K562 (cell line): ENCODE results near the gene TUBA1B. TPM values are rescaled to one million over a fixed set of nuclear protein-coding genes. Genes with fewer than 3 reads are reported as not detected.

Experiments used
- E2F4 ChIP-seq: sonication (generic); formaldehyde crosslinking; IDR thresholded peaks from 2 replicates; pipeline ENCODE4 v1.8.0; 2022; ENCODE audit warnings: mild to moderate bottlenecking, low read depth, missing genetic modification reagents
- EZH2 ChIP-seq: IDR thresholded peaks from 2 replicates; pipeline ENCODE4 v1.6.1; 2012; ENCODE audit warnings: low read depth, mild to moderate bottlenecking, inconsistent platforms, low read length, borderline replicate concordance
- FOXO4 ChIP-seq: fragments of 450-650 bp; formaldehyde crosslinking; IDR thresholded peaks from 2 replicates; pipeline ENCODE4 v1.4.0; 2020; ENCODE audit warnings: mild to moderate bottlenecking, moderate library complexity
- HLTF ChIP-seq: fragments of 450-650 bp; IDR thresholded peaks from 2 replicates; pipeline ENCODE4 v1.6.1; 2016
- HSF4 ChIP-seq: fragments of 250-450 bp; sonication (Bioruptor Pico); IDR thresholded peaks from 2 replicates; pipeline ENCODE4 v2.1.2; 2022; ENCODE audit warnings: mild to moderate bottlenecking, moderate library complexity, borderline replicate concordance
- LEF1 ChIP-seq: fragments of 450-650 bp; IDR thresholded peaks from 2 replicates; pipeline ENCODE4 v1.6.1; 2016; ENCODE audit warnings: mild to moderate bottlenecking
- MAZ ChIP-seq, 2 experiments: fragments of 450-650 bp in 1 of 2; sonication (generic) in 1 of 2; formaldehyde crosslinking; IDR thresholded peaks in 1 of 2; conservative IDR thresholded peaks in 1 of 2; 2 replicates each; pipeline versions ENCODE4 v1.4.0 to v1.5.0; 2020; ENCODE audit warnings: mild to moderate bottlenecking in 1 of 2, missing genetic modification reagents in 1 of 2
- MCM5 ChIP-seq: fragments of 450-650 bp; IDR thresholded peaks from 2 replicates; pipeline ENCODE4 v1.6.1; 2016; ENCODE audit warnings: low read depth
- MEIS2 ChIP-seq: fragments of 450-650 bp; IDR thresholded peaks from 2 replicates; pipeline ENCODE4 v1.6.1; 2014; ENCODE audit warnings: mild to moderate bottlenecking; ENCODE audit not compliant: partially characterized antibody
- MXI1 ChIP-seq: IDR thresholded peaks from 2 replicates; pipeline ENCODE4 v1.6.1; 2011; ENCODE audit warnings: low read depth, mild to moderate bottlenecking, improper control_type of control experiment, low read length
- NR2F6 ChIP-seq: fragments of 450-650 bp; formaldehyde crosslinking; IDR thresholded peaks from 2 replicates; pipeline ENCODE4 v1.4.0; 2020; ENCODE audit warnings: mild to moderate bottlenecking
- NRF1 ChIP-seq, 2 experiments: fragments of 450-650 bp; IDR thresholded peaks in 1 of 2; conservative IDR thresholded peaks in 1 of 2; 2 replicates each; pipeline ENCODE4 v1.6.1; 2014; ENCODE audit warnings: mild to moderate bottlenecking in 2 of 2
- PML ChIP-seq: IDR thresholded peaks from 2 replicates; pipeline ENCODE4 v1.6.1; 2012; ENCODE audit warnings: low read length, inconsistent platforms
- RBM15 ChIP-seq: fragments of 200-400 bp; formaldehyde crosslinking; IDR thresholded peaks from 2 replicates; pipeline ENCODE4 v1.6.1; 2018; ENCODE audit warnings: mild to moderate bottlenecking, low read length, moderate library complexity; ENCODE audit not compliant: insufficient read depth
- RBM25 ChIP-seq: fragments of 200-400 bp; formaldehyde crosslinking; IDR thresholded peaks from 2 replicates; pipeline ENCODE4 v1.6.1; 2018; ENCODE audit warnings: low read length, low read depth, moderate library complexity; ENCODE audit not compliant: severe bottlenecking
- SMARCA4 ChIP-seq: fragments of 450-650 bp; IDR thresholded peaks from 2 replicates; pipeline ENCODE4 v1.6.1; 2016
- SMARCB1 ChIP-seq: IDR thresholded peaks from 2 replicates; pipeline ENCODE4 v1.6.1; 2011; ENCODE audit warnings: improper control_type of control experiment, low read depth; ENCODE audit not compliant: insufficient read length
- SMC3 ChIP-seq: conservative IDR thresholded peaks from 2 replicates; pipeline ENCODE4 v1.6.1; 2011; ENCODE audit warnings: low read depth, low read length, improper control_type of control experiment; ENCODE audit not compliant: insufficient read depth
- TAF7 ChIP-seq: fragments of 450-650 bp; IDR thresholded peaks from 2 replicates; pipeline ENCODE4 v1.6.1; 2016; ENCODE audit warnings: missing genetic modification characterization, missing compliant biosample characterization
- TCF3 ChIP-seq: sonication (generic); formaldehyde crosslinking; IDR thresholded peaks from 2 replicates; pipeline ENCODE4 v1.4.0; 2020; ENCODE audit warnings: mild to moderate bottlenecking, missing genetic modification reagents
- TRIM25 ChIP-seq: fragments of 450-650 bp; IDR thresholded peaks from 2 replicates; pipeline ENCODE4 v1.7.0; 2016; ENCODE audit warnings: borderline replicate concordance
- ZBTB34 ChIP-seq: fragments of 250-450 bp; sonication (Bioruptor Pico); IDR thresholded peaks from 2 replicates; pipeline ENCODE4 v1.8.0; 2021; ENCODE audit warnings: mild to moderate bottlenecking, moderate library complexity
- ZC3H8 ChIP-seq: fragments of 450-650 bp; IDR thresholded peaks from 2 replicates; pipeline ENCODE4 v1.6.1; 2017
- ZNF583 ChIP-seq: fragments of 250-450 bp; sonication (Bioruptor Pico); IDR thresholded peaks from 2 replicates; pipeline ENCODE4 v1.4.0; 2020
- polyA plus RNA-seq, 8 experiments: library from polyadenylated mRNA; depleted of rRNA in 4 of 8; stranded (reverse) in 5 of 8; unstranded in 3 of 8; fragments of >200 nt; fragmentation: Nextera tagmentation in 2 of 8; fragmentation: Illumina TruSeq in 1 of 8; extraction: Ambion mirVana in 2 of 8; extraction: Trizol in 1 of 8; gene quantifications; 2 replicates each; pipeline versions ENCODE4 v1.2.1 to v1.2.3, GENCODE V29; 2011 to 2014; ENCODE audit warnings: inconsistent platforms in 1 of 8, missing spikeins in 1 of 8
- total RNA-seq, 7 experiments: library from RNA; depleted of rRNA in 6 of 7; stranded (reverse); fragments of >200 nt in 6 of 7; fragmentation: Illumina TruSeq in 2 of 7; extraction: Trizol in 2 of 7; gene quantifications; 2 replicates each; pipeline versions ENCODE4 v1.2.1 to v1.2.3, GENCODE V29; 2011 to 2021; ENCODE audit warnings: low replicate concordance in 1 of 7

The TUBA1B gene
- total and polyA plus RNA-seq, 9 of the 15 experiments (the other 6 are each of a cell fraction or from before 2014, with no cell fraction given): 2,189 to 4,624 (median 2,628) TPM

GRCh38 chr12:49110464-49111155 is 20.6 kb downstream of the TUBA1B start, which contains the start of gene LMBR1L (continued):
- TF ChIP-seq RBM15 (no peak), TCF3 (no peak), PML (no peak; the same call in 1 of the 2 replicates), NRF1 (conservative IDR thresholded peaks at IDR 0.05 in 1 of 2, IDR thresholded peaks at IDR 0.05 in 1 of 2) (peak; percentile 62 to 63), HLTF (no peak), RBM25 (peak; percentile 92), FOXO4 (CRISPR knock-in tag) (no peak), E2F4 (CRISPR knock-in tag) (no peak), NR2F6 (CRISPR knock-in tag) (no peak), LEF1 (no peak), SMARCB1 (no peak), HSF4 (CRISPR knock-in tag) (no peak), TAF7 (tag) (no peak), MAZ (CRISPR knock-in tag; conservative IDR thresholded peaks at IDR 0.05 in 1 of 2, IDR thresholded peaks at IDR 0.05 in 1 of 2) (peak; percentile 56 to 87; a peak in 2 of 4 replicates), MXI1 (no peak), TRIM25 (no peak), SMC3 (0 out of 2 replicates have a peak, but pooled peaks have one; percentile 5), MCM5 (no peak), SMARCA4 (no peak), ZBTB34 (CRISPR knock-in tag) (no peak), ZNF583 (CRISPR knock-in tag) (no peak), ZC3H8 (no peak), EZH2 (no peak), MEIS2 (peak; percentile 24)
